GF-D8 (cell line): ENCODE results near the gene TNFSF12.

Experiments used
- DNase-seq: peaks from one replicate; lab custom pipeline; 2025; lab: John Stamatoyannopoulos, UW

The TNFSF12 gene

DNA sequence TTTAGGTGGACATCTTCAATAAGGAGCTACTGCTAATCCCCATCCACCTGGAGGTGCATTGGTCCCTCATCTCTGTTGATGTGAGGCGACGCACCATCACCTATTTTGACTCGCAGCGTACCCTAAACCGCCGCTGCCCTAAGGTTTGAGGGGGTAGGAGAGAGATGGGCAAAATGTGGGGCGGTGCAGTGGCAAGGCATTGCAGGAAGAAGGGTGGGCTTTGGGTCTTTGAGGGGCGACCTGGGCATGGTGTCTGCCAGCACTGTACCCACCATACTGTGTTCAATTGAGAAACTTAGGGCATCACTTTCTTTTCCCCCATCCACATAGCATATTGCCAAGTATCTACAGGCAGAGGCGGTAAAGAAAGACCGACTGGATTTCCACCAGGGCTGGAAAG is 21.5 kb downstream of the TNFSF12 start:
- no peak for DNase-seq

DNA sequence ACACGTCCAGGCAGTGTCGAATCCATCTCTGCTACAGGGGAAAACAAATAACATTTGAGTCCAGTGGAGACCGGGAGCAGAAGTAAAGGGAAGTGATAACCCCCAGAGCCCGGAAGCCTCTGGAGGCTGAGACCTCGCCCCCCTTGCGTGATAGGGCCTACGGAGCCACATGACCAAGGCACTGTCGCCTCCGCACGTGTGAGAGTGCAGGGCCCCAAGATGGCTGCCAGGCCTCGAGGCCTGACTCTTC is 23.4 kb downstream of the TNFSF12 start:
- DNase-seq, result no peak

DNA sequence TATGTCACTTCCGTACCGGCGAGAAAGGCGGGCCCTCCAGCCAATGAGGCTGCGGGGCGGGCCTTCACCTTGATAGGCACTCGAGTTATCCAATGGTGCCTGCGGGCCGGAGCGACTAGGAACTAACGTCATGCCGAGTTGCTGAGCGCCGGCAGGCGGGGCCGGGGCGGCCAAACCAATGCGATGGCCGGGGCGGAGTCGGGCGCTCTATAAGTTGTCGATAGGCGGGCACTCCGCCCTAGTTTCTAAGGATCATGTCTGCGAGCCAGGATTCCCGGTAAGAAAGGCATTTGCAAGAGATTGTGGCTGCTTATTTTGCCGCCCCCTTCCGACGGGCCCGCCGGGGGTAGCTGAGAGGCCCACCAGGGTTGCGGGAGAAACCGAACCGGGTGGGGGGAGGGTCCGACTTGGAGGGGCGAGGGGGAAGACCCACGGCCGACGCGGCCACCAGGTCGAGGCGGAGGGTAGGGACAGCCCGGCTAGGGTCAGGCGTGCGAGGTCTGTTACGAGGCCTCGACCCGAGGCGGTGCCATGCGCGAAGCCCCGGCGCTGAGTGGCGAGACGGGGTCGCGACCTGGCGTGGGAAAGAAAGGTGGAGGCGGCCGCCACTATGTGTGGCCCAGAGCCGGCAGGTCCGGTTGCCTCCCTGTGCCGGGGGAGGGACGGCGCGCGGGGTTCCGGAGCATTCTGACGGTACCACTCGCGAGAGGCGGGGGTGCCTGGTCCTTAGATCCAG is 23.9 kb downstream of the TNFSF12 start:
- DNase-seq, result peak; percentile 91

DNA sequence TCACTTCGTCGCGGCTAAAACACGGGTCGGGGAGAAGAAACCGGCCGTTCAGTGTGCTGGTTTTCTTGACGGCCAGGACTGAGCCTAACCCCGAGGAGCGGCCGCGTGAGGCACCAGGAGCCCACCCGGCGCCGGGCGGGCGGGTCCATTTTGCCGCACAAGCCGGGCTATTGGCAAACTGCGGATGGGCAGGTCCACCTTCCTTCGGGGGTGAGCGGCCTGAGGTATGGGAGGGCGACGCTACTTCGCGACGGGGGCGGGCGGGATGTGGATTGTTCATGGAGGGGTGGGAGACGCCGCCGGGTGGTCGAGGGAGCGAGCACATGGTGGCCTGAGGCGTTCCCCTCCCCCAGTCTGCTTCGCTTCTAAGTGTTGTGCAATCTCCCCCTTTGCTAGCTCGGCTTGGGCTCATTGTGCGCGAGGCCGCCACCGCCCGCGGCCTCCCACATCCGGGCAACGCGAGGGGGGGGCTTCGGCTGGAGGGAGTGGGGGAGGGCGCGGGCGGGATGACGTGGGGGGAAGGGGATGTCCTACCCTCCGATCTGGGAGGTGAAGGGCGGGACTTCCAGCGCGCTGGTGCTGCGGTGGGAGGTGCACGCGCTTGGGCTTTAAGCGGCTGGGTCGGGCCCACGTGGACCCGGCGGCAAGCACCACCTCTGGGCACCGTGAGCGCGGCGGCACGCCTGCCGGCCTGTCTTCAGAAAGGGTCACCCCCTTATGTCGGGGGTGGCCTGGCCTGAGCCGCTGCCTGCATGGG is 24.6 kb downstream of the TNFSF12 start:
- DNase-seq, result peak; percentile 54

DNA sequence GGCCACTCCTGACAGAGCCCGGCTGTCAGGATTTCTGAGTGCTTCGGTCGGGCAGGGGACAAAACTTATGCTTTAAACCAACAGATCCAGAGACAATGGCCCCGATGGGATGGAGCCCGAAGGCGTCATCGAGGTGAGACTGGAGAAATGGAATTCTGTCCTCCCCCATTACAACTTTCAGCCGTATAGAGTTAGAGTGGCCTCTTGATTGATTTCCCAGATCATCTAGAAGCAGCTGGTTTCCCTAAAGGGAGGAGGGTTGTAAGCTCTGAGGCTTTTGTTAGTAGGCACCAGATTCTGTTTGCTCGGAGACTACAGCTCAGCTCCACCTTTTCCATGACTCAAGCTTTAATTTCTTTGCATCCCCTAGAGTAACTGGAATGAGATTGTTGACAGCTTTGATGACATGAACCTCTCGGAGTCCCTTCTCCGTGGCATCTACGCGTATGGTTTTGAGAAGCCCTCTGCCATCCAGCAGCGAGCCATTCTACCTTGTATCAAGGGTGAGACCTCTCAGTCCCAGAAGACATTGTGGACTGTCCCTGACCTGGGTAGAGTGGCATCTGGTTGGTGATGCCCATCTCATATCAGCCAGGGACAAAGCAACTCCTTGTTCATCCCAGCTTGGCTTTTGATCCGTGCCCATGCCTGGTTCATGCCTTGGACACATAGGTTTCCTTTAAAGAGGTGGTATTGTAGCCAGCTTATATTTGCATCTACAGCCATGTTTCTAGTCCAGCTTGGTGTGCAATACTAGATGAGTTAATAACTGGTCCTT is 25.5 kb downstream of the TNFSF12 start:
- no peak for DNase-seq

DNA sequence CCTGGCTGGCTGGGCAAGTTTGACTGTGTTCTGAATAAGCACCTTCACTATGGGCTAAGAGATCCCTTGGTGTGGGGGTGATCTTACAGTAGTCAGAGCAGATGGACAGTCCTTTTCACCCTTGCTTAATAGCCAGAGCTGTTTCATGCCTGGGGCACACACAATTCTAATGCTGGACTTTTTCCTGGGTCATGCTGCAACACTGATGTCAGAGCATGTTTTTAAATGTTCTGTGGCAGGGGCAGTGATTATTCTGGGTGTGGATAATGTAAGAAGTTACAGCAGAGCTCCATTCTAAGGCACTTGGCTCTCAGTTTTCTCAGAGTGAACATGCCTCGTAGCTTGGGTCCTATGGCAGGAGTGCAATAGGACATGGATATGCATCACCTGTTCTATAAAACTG is 26.6 kb downstream of the TNFSF12 start:
- DNase-seq, result no peak

DNA sequence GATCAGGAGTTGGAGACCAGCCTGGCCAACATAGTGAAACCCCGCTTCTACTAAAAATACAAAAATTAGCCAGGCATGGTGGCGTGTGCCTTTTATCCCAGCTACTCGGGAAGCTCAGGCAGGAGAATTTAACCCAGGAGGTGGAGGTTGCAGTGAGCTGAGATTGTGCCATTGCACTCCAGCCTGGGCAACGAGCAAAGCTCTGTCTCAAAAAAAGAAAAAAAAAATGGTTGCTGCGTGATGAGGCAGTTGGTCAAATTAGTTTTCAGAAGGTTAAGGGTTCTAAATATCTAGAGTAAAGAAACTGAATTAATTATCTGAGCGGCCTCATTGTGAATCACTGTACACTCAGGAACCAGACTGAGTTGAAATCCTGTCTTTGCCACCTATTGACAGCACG is 27.1 kb downstream of the TNFSF12 start:
- DNase-seq, result no peak

DNA sequence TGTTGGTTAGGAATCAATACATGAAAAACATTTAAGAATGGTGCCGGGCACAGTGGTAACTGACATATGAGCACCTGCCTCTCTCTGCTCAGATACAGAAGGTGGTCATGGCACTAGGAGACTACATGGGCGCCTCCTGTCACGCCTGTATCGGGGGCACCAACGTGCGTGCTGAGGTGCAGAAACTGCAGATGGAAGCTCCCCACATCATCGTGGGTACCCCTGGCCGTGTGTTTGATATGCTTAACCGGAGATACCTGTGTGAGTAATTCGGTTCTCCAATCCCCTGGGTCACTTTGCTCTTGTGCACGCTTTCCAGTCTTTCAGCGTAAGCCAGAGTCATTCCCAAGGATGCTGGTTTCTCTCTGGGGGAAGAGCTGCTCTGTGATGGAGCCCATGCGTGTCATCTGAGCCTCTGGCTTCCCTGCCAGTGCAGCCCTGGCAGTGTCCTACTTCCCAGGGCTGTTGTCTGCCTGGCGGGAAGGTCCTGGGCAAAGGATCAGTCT is 27.6 kb downstream of the TNFSF12 start:
- DNase-seq, result no peak

DNA sequence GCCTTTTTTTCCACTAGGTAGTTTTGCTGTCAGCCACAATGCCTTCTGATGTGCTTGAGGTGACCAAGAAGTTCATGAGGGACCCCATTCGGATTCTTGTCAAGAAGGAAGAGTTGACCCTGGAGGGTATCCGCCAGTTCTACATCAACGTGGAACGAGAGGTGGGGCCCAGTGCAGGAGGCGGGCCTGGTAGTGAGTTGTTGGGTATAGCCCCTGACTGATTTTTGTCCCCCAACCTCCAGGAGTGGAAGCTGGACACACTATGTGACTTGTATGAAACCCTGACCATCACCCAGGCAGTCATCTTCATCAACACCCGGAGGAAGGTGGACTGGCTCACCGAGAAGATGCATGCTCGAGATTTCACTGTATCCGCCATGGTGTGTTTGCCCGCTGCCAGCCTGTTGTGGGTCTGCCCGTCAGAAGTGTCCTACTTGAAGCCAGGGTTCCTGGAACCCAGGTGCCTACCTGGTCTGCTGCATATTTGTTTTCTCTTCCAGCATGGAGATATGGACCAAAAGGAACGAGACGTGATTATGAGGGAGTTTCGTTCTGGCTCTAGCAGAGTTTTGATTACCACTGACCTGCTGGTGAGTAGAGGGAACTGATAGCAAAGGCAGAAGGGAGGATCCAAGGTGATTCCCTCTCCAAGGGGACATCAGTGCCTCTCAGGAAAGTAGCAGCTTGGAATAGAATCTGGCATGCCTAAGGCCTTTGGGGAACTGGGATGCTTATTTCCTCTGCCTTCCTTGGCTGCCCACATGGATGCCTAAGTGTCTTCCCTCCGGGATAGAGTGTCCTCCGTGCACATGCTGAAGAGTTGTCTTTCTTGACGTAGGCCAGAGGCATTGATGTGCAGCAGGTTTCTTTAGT is 28.7 kb downstream of the TNFSF12 start:
- no peak for DNase-seq

DNA sequence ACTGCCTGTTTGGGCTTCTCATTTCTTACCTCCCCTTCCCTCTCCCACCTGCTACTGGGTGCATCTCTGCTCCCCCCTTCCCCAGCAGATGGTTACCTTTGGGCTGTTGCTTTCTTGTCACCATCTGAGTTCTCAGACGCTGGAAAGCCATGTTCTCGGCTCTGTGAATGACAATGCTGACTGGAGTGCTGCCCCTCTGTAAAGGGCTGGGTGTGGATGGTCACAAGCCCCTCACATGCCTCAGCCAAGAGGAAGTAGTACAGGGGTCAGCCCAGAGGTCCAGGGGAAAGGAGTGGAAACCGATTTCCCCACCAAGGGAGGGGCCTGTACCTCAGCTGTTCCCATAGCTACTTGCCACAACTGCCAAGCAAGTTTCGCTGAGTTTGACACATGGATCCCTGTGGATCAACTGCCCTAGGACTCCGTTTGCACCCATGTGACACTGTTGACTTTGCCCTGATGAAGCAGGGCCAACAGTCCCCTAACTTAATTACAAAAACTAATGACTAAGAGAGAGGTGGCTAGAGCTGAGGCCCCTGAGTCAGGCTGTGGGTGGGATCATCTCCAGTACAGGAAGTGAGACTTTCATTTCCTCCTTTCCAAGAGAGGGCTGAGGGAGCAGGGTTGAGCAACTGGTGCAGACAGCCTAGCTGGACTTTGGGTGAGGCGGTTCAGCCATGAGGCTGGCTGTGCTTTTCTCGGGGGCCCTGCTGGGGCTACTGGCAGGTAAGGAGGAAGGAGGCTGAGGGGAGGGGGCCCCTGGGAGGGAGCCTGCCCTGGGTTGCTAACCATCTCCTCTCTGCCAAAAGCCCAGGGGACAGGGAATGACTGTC is 30.4 kb downstream of the TNFSF12 start, which contains the start of gene CD68:
Gene CD68 (plus strand): TSS at position 638 of the 833 bp plus-strand sequence. CDS start 40 bp downstream, at position 678.
- peak; percentile 65 for DNase-seq

DNA sequence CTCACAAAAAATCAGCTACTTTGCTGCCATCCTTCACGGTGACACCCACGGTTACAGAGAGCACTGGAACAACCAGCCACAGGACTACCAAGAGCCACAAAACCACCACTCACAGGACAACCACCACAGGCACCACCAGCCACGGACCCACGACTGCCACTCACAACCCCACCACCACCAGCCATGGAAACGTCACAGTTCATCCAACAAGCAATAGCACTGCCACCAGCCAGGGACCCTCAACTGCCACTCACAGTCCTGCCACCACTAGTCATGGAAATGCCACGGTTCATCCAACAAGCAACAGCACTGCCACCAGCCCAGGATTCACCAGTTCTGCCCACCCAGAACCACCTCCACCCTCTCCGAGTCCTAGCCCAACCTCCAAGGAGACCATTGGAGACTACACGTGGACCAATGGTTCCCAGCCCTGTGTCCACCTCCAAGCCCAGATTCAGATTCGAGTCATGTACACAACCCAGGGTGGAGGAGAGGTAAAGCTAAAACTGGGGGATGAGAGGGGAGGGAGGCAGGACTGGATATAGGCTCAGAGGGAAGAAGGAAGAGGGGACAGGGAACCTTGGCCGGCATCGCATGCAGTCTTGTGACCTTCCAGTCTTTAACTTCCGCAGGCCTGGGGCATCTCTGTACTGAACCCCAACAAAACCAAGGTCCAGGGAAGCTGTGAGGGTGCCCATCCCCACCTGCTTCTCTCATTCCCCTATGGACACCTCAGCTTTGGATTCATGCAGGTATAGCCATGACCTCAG is 31.2 kb downstream of the TNFSF12 start:
- DNase-seq, result no peak

DNA sequence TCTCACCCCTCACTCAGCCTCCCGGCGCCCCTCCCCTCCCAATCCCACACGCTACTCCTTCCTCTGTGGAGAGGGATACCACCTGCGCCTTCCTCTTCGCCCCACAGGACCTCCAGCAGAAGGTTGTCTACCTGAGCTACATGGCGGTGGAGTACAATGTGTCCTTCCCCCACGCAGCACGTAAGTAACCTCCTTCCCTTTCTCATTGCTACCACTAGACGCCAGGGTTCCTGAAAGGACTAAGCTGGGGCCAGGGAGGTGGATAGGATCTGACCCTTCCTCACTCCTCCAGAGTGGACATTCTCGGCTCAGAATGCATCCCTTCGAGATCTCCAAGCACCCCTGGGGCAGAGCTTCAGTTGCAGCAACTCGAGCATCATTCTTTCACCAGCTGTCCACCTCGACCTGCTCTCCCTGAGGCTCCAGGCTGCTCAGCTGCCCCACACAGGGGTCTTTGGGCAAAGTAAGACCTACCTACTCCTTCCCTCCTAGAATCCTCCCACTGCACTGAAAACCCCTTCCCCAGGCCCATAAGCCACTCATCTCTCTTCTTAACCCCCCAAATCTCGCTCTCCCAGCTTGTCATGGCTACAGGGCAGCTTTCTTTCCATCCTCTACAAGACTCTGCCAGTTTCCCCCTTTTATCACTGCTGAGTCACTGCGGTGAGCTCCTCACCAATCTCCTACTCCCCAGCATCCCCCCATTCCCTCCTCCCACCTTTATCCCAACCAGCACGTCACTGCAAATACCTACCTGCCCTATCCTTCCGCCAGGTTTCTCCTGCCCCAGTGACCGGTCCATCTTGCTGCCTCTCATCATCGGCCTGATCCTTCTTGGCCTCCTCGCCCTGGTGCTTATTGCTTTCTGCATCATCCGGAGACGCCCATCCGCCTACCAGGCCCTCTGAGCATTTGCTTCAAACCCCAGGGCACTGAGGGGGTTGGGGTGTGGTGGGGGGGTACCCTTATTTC is 32.0 kb downstream of the TNFSF12 start:
- DNase-seq, result no peak

DNA sequence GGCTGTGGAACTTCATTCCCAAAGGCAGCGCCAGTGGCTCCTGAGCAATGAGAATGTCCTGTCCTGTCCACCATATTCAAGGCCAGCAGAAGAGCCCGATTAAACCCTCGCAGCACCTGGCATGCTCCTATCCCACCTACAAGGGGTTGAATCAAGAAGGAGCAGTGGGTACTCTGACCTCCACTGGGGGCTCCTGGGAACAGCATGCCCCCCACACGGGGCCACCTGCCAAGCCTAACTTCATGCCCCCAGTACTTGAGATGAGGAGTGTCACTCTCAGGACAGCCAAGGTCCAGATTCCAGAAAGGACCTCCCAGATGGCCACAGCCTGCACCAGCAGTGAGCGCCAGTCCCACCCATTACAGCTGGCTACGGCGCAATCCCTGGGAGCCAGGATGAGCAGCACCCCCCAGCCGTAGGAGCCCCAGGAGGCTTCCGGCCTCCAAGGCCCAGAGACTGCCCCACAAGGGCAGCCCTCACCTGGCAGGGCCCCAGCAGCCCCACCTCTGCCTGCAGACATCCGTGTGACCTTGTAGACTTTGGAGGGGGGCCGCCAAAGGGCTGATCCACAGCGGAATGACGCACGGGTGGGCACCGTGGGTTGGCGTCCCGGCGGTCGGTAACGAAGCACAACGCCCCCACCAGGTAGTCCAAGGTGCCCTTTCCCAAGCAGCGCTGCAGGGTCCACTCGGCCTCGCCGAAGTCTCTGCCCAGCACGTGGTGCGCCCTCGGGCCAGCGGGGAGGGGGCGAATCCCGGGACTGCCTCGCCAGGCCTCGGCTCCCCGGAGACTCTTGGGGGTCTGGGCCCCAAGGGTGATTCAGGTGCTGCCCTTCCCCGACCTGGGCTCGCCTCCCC is 33.8 kb downstream of the TNFSF12 start:
- DNase-seq, result no peak

DNA sequence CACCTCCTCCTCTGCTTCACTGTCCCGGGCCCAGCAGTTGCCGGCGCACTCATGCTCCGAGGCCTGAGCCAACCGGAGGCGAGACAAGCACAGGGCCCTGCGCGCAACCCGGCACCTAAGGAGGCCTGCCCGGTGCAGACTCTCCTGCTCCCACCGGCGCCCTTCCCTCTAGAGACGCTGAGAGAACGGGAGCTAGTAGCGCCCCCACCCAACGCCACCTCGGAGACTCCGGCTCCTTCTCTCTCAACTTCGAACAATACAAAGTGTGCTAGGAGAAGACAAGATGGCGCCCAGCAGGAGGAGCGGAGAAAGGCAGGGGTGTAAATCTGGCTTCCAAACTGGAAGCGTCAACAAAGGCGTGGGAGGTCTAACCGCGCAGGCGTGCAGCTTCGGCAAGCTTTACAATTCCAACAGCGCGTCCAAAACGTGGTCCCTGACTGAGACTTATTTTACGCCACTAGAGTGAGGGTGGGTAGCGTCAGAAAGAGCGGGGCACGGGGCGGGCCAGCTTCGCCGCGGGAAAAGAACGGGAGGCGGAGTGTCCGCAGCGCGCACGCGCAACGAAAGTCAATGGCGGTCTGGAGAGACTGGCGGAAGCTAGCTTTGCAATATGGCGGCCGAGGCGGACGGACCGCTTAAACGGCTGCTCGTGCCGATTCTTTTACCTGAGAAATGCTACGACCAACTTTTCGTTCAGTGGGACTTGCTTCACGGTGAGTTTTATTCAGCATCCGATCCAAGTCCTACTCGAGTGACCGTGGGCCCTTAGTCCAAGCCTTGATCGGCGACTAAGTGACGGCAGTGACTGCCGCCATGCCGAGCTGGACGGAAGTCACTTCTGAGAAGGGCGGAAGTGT is 34.6 kb downstream of the TNFSF12 start, which contains the start of gene MPDU1:
Gene MPDU1 (plus strand): TSS at position 600 of the 857 bp plus-strand sequence. CDS start 11 bp downstream, at position 611.
- DNase-seq, result peak; percentile 72

DNA sequence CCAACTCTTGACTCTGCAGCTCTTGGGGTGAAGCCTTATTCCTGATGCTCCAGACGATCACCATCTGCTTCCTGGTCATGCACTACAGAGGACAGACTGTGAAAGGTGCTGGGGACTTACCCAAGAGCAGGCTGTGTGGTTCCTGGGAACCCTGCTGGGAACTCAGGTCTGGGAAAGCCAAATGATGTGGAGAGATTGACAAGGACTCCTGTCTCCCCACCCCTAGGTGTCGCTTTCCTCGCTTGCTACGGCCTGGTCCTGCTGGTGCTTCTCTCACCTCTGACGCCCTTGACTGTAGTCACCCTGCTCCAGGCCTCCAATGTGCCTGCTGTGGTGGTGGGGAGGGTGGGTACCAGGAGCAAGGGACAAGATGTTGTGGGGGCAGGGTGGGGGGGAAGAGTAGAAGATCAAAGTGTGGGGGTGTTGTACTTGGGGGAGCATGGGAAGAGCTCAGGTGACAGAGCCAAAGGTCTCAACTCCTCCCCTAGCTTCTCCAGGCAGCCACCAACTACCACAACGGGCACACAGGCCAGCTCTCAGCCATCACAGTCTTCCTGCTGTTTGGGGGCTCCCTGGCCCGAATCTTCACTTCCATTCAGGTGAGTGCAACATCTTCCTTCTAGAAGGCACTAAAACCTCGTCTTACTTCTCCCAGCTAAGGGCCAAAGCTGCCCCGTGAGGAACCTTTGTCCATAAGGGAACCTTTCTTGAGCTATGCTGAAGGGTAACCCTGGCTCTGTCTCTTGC is 38.0 kb downstream of the TNFSF12 start:
- no peak for DNase-seq
